ENCODE results near the gene TP53INP2.

DNA sequence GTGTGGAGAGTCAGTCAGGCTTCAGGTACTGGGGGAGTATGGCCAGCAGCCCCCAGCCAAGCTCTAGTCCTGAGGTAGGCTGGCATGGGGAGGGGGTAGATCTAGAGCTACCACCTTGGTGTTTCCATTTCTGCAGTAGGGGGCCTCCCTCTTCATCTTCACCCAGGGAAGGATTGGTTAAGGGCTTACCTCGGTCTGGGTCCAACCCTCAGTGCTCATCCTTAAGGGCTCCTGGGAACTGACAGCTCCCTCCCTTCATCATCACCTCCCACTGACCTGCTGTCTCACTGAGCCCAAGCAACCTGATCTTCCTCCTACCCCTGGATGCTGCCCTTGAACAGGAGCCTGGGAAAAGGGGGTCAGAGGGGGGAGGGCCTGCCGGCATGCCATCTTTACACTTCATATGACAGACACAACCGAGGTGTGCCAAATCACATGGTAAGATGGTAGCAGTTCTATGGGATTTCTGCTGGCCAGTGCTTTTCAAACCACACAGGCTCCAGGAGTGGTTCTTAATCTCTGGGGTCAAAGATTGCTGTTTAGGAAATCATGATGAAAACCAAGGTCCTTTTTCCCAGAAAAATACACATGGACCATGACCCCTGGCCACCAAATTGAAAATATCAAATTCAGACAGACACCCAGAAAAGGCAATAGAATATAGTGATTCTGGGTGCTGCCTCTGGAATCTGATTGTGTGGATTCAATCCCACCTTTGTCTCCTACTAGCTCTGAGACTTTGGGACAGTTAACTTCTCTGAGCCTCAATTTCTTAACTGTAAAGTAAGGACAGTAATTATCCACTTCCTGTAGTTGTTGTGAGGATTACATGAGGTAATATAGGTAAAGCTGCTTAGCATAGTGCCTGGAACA is 3.0 kb downstream of the TP53INP2 start:
- TF ChIP-seq, protein P1, sequence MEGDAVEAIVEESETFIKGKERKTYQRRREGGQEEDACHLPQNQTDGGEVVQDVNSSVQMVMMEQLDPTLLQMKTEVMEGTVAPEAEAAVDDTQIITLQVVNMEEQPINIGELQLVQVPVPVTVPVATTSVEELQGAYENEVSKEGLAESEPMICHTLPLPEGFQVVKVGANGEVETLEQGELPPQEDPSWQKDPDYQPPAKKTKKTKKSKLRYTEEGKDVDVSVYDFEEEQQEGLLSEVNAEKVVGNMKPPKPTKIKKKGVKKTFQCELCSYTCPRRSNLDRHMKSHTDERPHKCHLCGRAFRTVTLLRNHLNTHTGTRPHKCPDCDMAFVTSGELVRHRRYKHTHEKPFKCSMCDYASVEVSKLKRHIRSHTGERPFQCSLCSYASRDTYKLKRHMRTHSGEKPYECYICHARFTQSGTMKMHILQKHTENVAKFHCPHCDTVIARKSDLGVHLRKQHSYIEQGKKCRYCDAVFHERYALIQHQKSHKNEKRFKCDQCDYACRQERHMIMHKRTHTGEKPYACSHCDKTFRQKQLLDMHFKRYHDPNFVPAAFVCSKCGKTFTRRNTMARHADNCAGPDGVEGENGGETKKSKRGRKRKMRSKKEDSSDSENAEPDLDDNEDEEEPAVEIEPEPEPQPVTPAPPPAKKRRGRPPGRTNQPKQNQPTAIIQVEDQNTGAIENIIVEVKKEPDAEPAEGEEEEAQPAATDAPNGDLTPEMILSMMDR (IDR thresholded peaks at IDR 0.05), result no peak
- TF ChIP-seq POLR2AphosphoS5 (IDR thresholded peaks at IDR 0.05; ENCODE audit: low read depth, low read length), result no peak
- TF ChIP-seq SMC3 (IDR thresholded peaks at IDR 0.05; ENCODE audit: low read depth, low read length), result no peak
